ENCODE measurements around the gene DEXI. TPM values are rescaled to one million over a fixed set of nuclear protein-coding genes. Genes with fewer than 3 reads are reported as not detected.
"Not testable (repeated sequence)": the region's sequence is repeated elsewhere in the genome, so short reads cannot be mapped to it uniquely, and the experiment has no call there.

The DEXI gene
- total and polyA plus RNA-seq, 2 of the 13 experiments (the other 11 are each of a cell fraction or from before 2014, with no cell fraction given) = 51.5 to 70.4 TPM

GRCh38 chr16:10967986-10968385 is 25.7 kb upstream of the DEXI start (continued):
- TF ChIP-seq AKNA (CRISPR knock-in tag; IDR thresholded peaks at IDR 0.05; ENCODE audit: borderline replicate concordance) = no peak
- no peak for TF ChIP-seq EEA1 (CRISPR knock-in tag; IDR thresholded peaks at IDR 0.05; ENCODE audit: borderline replicate concordance)
- no peak for TF ChIP-seq ZNF83 (CRISPR knock-in tag; IDR thresholded peaks at IDR 0.05; ENCODE audit: borderline replicate concordance)
- TF ChIP-seq DNMT3B (CRISPR knock-in tag; conservative IDR thresholded peaks at IDR 0.05) = no peak
- no peak for TF ChIP-seq NFYB (CRISPR knock-in tag; IDR thresholded peaks at IDR 0.05)
- no peak for TF ChIP-seq HOXA7 (CRISPR knock-in tag; IDR thresholded peaks at IDR 0.05)
- TF ChIP-seq ZNF362 (CRISPR knock-in tag; IDR thresholded peaks at IDR 0.05; ENCODE audit: borderline replicate concordance) = no peak
- TF ChIP-seq ARID2 (CRISPR knock-in tag; IDR thresholded peaks at IDR 0.05; ENCODE audit: borderline replicate concordance) = no peak
- TF ChIP-seq XBP1 (CRISPR knock-in tag; IDR thresholded peaks at IDR 0.05) = no peak

GRCh38 chr16:10966559-10966958 is 24.3 kb upstream of the DEXI start:
- not testable (repeated sequence) for BruUV-seq (replicated peaks); FAIRE-seq
- 82% methylated on average over 4 of the region's 4 CpGs for WGBS (ENCODE audit: low lambda C conversion rate)

More at GRCh38 chr16:10966559-10966958, 24.3 kb upstream of the DEXI start:
- in situ Hi-C loops (cut with HindIII; ENCODE audit: extremely low pct_ligation_motif_present, low pct_unique_long_range_greater_than_20kb) = loop anchor here (5.0 to 10.0 kb wide), 2 partner anchors 291 to 398 kb away; partner anchors contain the start of gene SOCS1
- H3K27me3 ChIP-seq (ENCODE audit: control insufficient read depth in 1 of 2, insufficient read depth in 2 of 2, low read length in 2 of 2); H3K9ac ChIP-seq (ENCODE audit: insufficient read depth, low read depth, low read length); DNase-seq (ENCODE audit: low spot score); H3K9me3 ChIP-seq (ENCODE audit: low read length); CTCF ChIA-PET (ENCODE audit: low intra/inter-chr PET ratio, low total read pairs); H3K4me3 ChIP-seq (replicated peaks in 1 of 3; ENCODE audit: insufficient read depth in 1 of 3, low read depth in 2 of 3, low read length in 3 of 3); H3K4me2 ChIP-seq (ENCODE audit: low read depth, low read length); H4K20me1 ChIP-seq (ENCODE audit: insufficient read depth, low read length); intact Hi-C loops (cut with micrococcal nuclease; ENCODE audit: unreplicated experiment); ATAC-seq; H3K27ac ChIP-seq (ENCODE audit: extremely low read length, insufficient read depth, low read length); H2AFZ ChIP-seq (ENCODE audit: low read length); H3K79me2 ChIP-seq (ENCODE audit: insufficient read depth, low read length): not testable (repeated sequence)
- POLR2A ChIA-PET = interaction anchor here (0.5 kb wide), 1 partner anchor 915 kb away, joined by 3 read pairs; no protein-coding TSS in a partner anchor
- Histone ChIP-seq H3K4me1 (ENCODE audit: insufficient read depth, low read length) (peaks cover 14% of the 10 kb centered on the region), H3K36me3 (replicated peaks in 1 of 2; ENCODE audit: control insufficient read depth in 1 of 2, insufficient read depth in 2 of 2, low read length in 2 of 2) (peaks cover 14 to 32% of the 10 kb centered on the region in 2 experiments)
